HG02938 (cell line): ENCODE data around the gene PTGER3.

ENCODE experiments used
- ATAC-seq: cut with Tn5 transposase; IDR thresholded peaks from one replicate; pipeline ENCODE4 v1.9.1; 2021; ENCODE audit warnings: mild to moderate bottlenecking, moderate library complexity; ENCODE audit not compliant: unreplicated experiment

Gene PTGER3

GRCh38 chr1:71053146-71053545 lies 5.5 kb upstream of the PTGER3 start:
- ATAC-seq, result no peak

- peak; percentile 64 for ATAC-seq
Observed at GRCh38 chr1:71049951-71050598, 2.5 kb upstream of the PTGER3 start.

GRCh38 chr1:71046891-71047634 lies 553 bp downstream of the PTGER3 start:
- ATAC-seq, result no peak

GRCh38 chr1:71045463-71046028 lies 2.1 kb downstream of the PTGER3 start:
- ATAC-seq, result no peak

- ATAC-seq, result no peak
Observed at GRCh38 chr1:71044833-71045232, 2.8 kb downstream of the PTGER3 start.

- ATAC-seq, result no peak
Observed at GRCh38 chr1:71043065-71043464, 4.6 kb downstream of the PTGER3 start.

GRCh38 chr1:71041806-71042205 lies 5.8 kb downstream of the PTGER3 start:
- no peak for ATAC-seq

- no peak for ATAC-seq
Observed at GRCh38 chr1:71039661-71040262, 7.9 kb downstream of the PTGER3 start.

GRCh38 chr1:71038942-71039341 lies 8.7 kb downstream of the PTGER3 start:
- ATAC-seq, result no peak

- ATAC-seq, result no peak
Observed at GRCh38 chr1:71037829-71038620, 9.6 kb downstream of the PTGER3 start.

GRCh38 chr1:71037066-71037465 lies 10.6 kb downstream of the PTGER3 start:
- ATAC-seq, result no peak

GRCh38 chr1:71033136-71033535 lies 14.5 kb downstream of the PTGER3 start:
- no peak for ATAC-seq

- no peak for ATAC-seq
Observed at GRCh38 chr1:71031426-71031825, 16.2 kb downstream of the PTGER3 start.

- ATAC-seq, result no peak
Observed at GRCh38 chr1:71030026-71030425, 17.6 kb downstream of the PTGER3 start.

GRCh38 chr1:71028981-71029380 lies 18.6 kb downstream of the PTGER3 start:
- no peak for ATAC-seq

- ATAC-seq, result no peak
Observed at GRCh38 chr1:71027991-71028390, 19.6 kb downstream of the PTGER3 start.

GRCh38 chr1:71026093-71026492 lies 21.5 kb downstream of the PTGER3 start:
- ATAC-seq, result no peak

- no peak for ATAC-seq
Observed at GRCh38 chr1:71023515-71023914, 24.1 kb downstream of the PTGER3 start.

GRCh38 chr1:71019233-71019969 lies 28.2 kb downstream of the PTGER3 start:
- no peak for ATAC-seq

GRCh38 chr1:71018791-71019190 lies 28.8 kb downstream of the PTGER3 start:
- no peak for ATAC-seq
